Measurements from ENCODE around the gene KCNK10. TPM values are rescaled to one million over a fixed set of nuclear protein-coding genes. Genes with fewer than 3 reads are reported as not detected.
A peak's percentile ranks its signal among the peaks of the same experiment; 100 is the strongest.

The KCNK10 gene
- polyA plus RNA-seq, 4 donors, result 1.9 to 3.6 (median 2.6) TPM

- 64 to 77% (median 71%) methylated on average over 3 of the region's 3 CpGs for WGBS, 3 donors
- Histone ChIP-seq H3K27ac (ENCODE audit: low read depth in 1 of 3, low read length in 2 of 3) (no peak overlapping the region), H3K4me1 (ENCODE audit: control insufficient read depth in 3 of 3, insufficient read depth in 2 of 3, low read depth in 1 of 3, low read length in 2 of 3) (no peaks in the 10 kb centered on the region), H3K36me3 (ENCODE audit: control insufficient read depth in 3 of 3, insufficient read depth in 2 of 3, low read depth in 1 of 3, low read length in 3 of 3) (no peaks in the 10 kb centered on the region), H3K27me3 (ENCODE audit: control insufficient read depth in 3 of 3, insufficient read depth in 3 of 3, low read length in 3 of 3) (no peaks in the 10 kb centered on the region), H3K4me3 (ENCODE audit: low read depth in 1 of 3, low read length in 3 of 3) (no peak overlapping the region), H3K9me3 (ENCODE audit: control insufficient read depth in 2 of 2, insufficient read depth in 1 of 2, low read depth in 1 of 2, low read length in 1 of 2) (no peaks in the 10 kb centered on the region)
- FAIRE-seq (no peak), DNase-seq (no peak)
Measured at GRCh38 chr14:88348546-88348945, 25.5 kb upstream of the KCNK10 start.

DNA sequence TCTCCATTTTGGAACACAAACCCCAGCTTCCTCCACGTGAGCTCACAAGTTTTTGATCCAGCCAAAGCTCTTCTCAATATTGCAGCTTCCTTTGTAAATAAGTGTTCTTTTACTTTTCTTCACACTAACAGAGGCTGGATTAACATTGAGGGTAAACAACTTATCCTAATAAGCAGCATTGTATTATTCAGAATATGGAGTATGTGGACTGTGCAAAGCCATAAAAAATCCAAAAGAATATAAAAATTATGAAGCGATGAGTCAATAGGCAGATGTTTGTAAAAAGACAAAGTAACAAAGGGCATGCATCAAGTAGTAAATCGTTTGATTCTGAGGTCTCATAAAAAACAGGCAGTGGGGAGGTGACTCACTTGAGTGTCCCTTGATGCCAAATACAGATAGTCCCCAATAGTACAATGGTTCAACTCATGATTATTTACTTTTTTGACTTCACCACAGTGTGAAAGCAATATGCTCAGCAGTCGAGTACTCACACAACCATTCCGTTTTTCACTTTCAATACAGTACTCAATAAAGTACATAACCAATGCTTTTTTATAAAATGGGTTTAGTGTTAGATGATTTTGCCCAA, 23.1 kb upstream of the KCNK10 start:
- no peaks in the 10 kb centered on the region for H3K27me3 ChIP-seq (ENCODE audit: control insufficient read depth in 3 of 3, insufficient read depth in 3 of 3, low read length in 3 of 3)
- H3K9me3 ChIP-seq (ENCODE audit: control insufficient read depth in 2 of 2, insufficient read depth in 1 of 2, low read depth in 1 of 2, low read length in 1 of 2), result no peaks in the 10 kb centered on the region
- FAIRE-seq, result peak; percentile 5
- H3K4me1 ChIP-seq (ENCODE audit: control insufficient read depth in 3 of 3, insufficient read depth in 2 of 3, low read depth in 1 of 3, low read length in 2 of 3), result no peaks in the 10 kb centered on the region
- 12 to 47% (median 29%) methylated on average over 5 of the region's 5 CpGs for WGBS, 3 donors
- H3K27ac ChIP-seq (ENCODE audit: low read depth in 1 of 3, low read length in 2 of 3), result no peak overlapping the region
- H3K36me3 ChIP-seq (ENCODE audit: control insufficient read depth in 3 of 3, insufficient read depth in 2 of 3, low read depth in 1 of 3, low read length in 3 of 3), result no peaks in the 10 kb centered on the region
- peak; percentile 32 to 36 for DNase-seq
- H3K4me3 ChIP-seq (ENCODE audit: low read depth in 1 of 3, low read length in 3 of 3), result no peak overlapping the region

DNA sequence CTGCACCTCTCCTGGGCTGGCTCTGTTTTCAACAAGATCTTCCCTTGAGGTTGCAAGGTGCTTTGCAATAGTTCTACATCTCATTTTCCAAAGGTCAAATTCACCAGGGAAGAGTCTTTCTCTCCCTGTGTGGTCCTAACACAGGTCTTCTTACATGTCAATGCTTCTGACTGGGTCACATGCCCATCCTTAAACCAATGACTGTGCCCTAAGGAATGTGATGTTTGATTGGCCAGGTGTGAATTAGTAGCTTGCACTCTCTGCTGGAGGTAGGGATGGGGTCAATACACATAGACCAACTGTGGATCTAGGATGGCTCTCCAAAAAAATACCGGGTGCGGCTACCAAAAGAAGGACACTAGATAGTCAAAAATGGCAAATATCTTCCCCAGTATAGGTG, 19.9 kb upstream of the KCNK10 start:
- no peaks in the 10 kb centered on the region for H3K27me3 ChIP-seq (ENCODE audit: control insufficient read depth in 3 of 3, insufficient read depth in 3 of 3, low read length in 3 of 3)
- H3K4me1 ChIP-seq (ENCODE audit: control insufficient read depth in 3 of 3, insufficient read depth in 2 of 3, low read depth in 1 of 3, low read length in 2 of 3), result no peaks in the 10 kb centered on the region
- WGBS, 3 donors, result 79 to 100% (median 94%) methylated on average over 2 of the region's 2 CpGs
- DNase-seq (no peak), FAIRE-seq (no peak)
- no peaks in the 10 kb centered on the region for H3K36me3 ChIP-seq (ENCODE audit: control insufficient read depth in 3 of 3, insufficient read depth in 2 of 3, low read depth in 1 of 3, low read length in 3 of 3)
- no peaks in the 10 kb centered on the region for H3K9me3 ChIP-seq (ENCODE audit: control insufficient read depth in 2 of 2, insufficient read depth in 1 of 2, low read depth in 1 of 2, low read length in 1 of 2)
- H3K4me3 ChIP-seq (ENCODE audit: low read depth in 1 of 3, low read length in 3 of 3), result no peak overlapping the region
- H3K27ac ChIP-seq (ENCODE audit: low read depth in 1 of 3, low read length in 2 of 3), result no peak overlapping the region

DNA sequence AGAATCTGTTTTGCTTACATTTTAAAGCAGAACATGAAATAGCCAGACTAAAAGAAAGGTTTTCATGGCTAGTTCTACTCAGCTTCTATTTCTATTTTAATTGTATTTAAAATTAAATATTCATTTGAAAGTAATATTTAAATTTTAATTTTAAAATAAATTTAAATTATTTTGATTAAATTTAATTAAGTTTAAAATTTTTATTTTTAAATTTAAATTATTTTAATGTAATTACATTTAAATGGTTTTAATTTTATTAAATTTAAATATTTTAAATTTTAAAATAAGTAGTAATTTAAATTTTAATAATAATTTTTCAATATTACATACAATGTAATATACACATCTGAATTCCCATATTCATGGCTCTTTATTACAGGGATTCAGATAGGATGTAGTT, 17.3 kb upstream of the KCNK10 start:
- H3K4me1 ChIP-seq (ENCODE audit: control insufficient read depth in 3 of 3, insufficient read depth in 2 of 3, low read depth in 1 of 3, low read length in 2 of 3), result no peaks in the 10 kb centered on the region
- no peaks in the 10 kb centered on the region for H3K9me3 ChIP-seq (ENCODE audit: control insufficient read depth in 2 of 2, insufficient read depth in 1 of 2, low read depth in 1 of 2, low read length in 1 of 2)
- no peak for DNase-seq
- no peak overlapping the region for H3K27ac ChIP-seq (ENCODE audit: low read depth in 1 of 3, low read length in 2 of 3)
- FAIRE-seq, result peak; percentile 98
- no peaks in the 10 kb centered on the region for H3K36me3 ChIP-seq (ENCODE audit: control insufficient read depth in 3 of 3, insufficient read depth in 2 of 3, low read depth in 1 of 3, low read length in 3 of 3)
- H3K27me3 ChIP-seq (ENCODE audit: control insufficient read depth in 3 of 3, insufficient read depth in 3 of 3, low read length in 3 of 3), result no peaks in the 10 kb centered on the region
- H3K4me3 ChIP-seq (ENCODE audit: low read depth in 1 of 3, low read length in 3 of 3), result no peak overlapping the region

- no peak for FAIRE-seq
- no peak for DNase-seq
- peaks cover 0 to 2% of the 10 kb centered on the region in 2 donors for H3K9me3 ChIP-seq (ENCODE audit: control insufficient read depth in 2 of 2, insufficient read depth in 1 of 2, low read depth in 1 of 2, low read length in 1 of 2)
- peaks cover 0 to 11% (median 3%) of the 10 kb centered on the region in 3 donors for H3K27me3 ChIP-seq (ENCODE audit: control insufficient read depth in 3 of 3, insufficient read depth in 3 of 3, low read length in 3 of 3)
- H3K27ac ChIP-seq (ENCODE audit: low read depth in 1 of 3, low read length in 2 of 3), result no peak overlapping the region
- no peaks in the 10 kb centered on the region for H3K4me1 ChIP-seq (ENCODE audit: control insufficient read depth in 3 of 3, insufficient read depth in 2 of 3, low read depth in 1 of 3, low read length in 2 of 3)
- WGBS, 3 donors, result 88 to 91% (median 89%) methylated on average over 1 of the region's 1 CpG
- no peak overlapping the region for H3K4me3 ChIP-seq (ENCODE audit: low read depth in 1 of 3, low read length in 3 of 3)
- H3K36me3 ChIP-seq (ENCODE audit: control insufficient read depth in 3 of 3, insufficient read depth in 2 of 3, low read depth in 1 of 3, low read length in 3 of 3), result no peaks in the 10 kb centered on the region
Measured at GRCh38 chr14:88333036-88333435, 10.0 kb upstream of the KCNK10 start.

DNA sequence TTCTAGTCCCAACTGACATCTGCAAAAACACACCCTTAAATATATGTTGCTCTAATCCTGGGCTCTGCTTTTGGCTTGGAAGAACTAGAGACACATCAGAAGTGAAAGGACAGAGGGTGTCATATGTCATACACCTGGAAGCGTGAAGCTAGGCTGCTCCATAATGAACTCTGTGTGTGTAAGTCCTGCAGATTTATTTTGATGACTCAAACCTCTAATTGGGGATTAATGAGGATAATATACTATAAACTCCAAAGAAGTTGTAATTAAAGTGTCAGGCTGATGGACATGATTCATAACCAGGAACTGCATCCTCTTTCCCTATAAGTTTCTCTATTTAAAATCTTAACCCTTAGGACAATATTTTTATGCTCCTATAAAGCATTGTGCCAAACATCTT, 4.4 kb upstream of the KCNK10 start:
- WGBS, 3 donors, result 21 to 56% (median 23%) methylated on average over 1 of the region's 1 CpG

DNA sequence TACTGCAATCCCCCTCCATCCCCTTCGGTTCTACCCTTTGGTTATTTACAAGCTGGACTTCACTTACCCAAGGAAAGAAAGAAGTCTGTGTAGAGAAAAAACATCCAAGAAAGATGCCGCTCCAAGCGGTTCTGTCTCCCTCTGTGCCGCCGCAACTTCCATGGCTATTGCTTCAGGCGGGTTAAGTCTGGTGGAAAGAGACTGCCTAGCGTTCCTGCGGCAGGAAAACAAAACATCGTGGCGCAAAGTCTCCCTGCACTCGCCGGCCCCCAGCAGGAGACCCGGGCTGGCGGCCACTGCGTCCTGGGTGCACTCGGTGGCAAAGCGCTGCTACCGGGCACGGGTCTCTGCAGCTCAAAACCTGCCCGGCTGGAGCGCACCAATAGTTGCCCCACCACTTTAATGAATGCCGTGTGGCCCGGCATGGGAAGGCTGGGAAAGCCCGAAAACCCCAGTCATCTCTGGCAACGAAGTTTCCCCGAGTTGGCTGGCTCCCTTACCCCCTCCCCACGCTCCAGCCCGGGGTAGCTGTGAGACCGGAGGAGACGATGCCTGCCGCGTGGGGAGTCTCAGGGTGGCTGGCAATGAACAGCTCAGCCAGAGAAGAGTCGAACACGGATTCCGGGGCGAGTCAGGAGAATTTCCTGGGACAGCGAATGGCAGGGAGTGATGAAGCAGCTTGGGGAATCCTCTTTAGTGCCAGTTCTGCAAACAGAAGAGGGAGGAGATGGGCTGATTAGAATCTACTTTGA, 3.5 kb upstream of the KCNK10 start:
- DNase-seq, result peak in 1 of 2 donors; percentile 20
- H3K4me3 ChIP-seq (ENCODE audit: low read depth in 1 of 3, low read length in 3 of 3), result peak overlapping the region in 1 of 3 donors; percentile 3
- no peaks in the 10 kb centered on the region for H3K36me3 ChIP-seq (ENCODE audit: control insufficient read depth in 3 of 3, insufficient read depth in 2 of 3, low read depth in 1 of 3, low read length in 3 of 3)
- no peak for FAIRE-seq
- H3K27ac ChIP-seq (ENCODE audit: low read depth in 1 of 3, low read length in 2 of 3), result no peak overlapping the region
- peaks cover 0 to 13% (median 0%) of the 10 kb centered on the region in 3 donors for H3K4me1 ChIP-seq (ENCODE audit: control insufficient read depth in 3 of 3, insufficient read depth in 2 of 3, low read depth in 1 of 3, low read length in 2 of 3)
- 2 to 6% (median 3%) methylated on average over 36 to 37 of the region's 37 CpGs for WGBS, 3 donors
- H3K9me3 ChIP-seq (ENCODE audit: control insufficient read depth in 2 of 2, insufficient read depth in 1 of 2, low read depth in 1 of 2, low read length in 1 of 2), result peaks cover 0 to 3% of the 10 kb centered on the region in 2 donors
- H3K27me3 ChIP-seq (ENCODE audit: control insufficient read depth in 3 of 3, insufficient read depth in 3 of 3, low read length in 3 of 3), result peaks cover 9 to 62% (median 47%) of the 10 kb centered on the region in 3 donors

More for the DNA sequence above, 4.4 kb upstream of the KCNK10 start:
- H3K27ac ChIP-seq (ENCODE audit: low read depth in 1 of 3, low read length in 2 of 3), result no peak overlapping the region
- peaks cover 0 to 3% of the 10 kb centered on the region in 2 donors for H3K9me3 ChIP-seq (ENCODE audit: control insufficient read depth in 2 of 2, insufficient read depth in 1 of 2, low read depth in 1 of 2, low read length in 1 of 2)
- H3K36me3 ChIP-seq (ENCODE audit: control insufficient read depth in 3 of 3, insufficient read depth in 2 of 3, low read depth in 1 of 3, low read length in 3 of 3), result no peaks in the 10 kb centered on the region
- DNase-seq (peak in 1 of 2 donors; percentile 2), FAIRE-seq (no peak)
- H3K27me3 ChIP-seq (ENCODE audit: control insufficient read depth in 3 of 3, insufficient read depth in 3 of 3, low read length in 3 of 3), result peaks cover 6 to 54% (median 38%) of the 10 kb centered on the region in 3 donors
- H3K4me1 ChIP-seq (ENCODE audit: control insufficient read depth in 3 of 3, insufficient read depth in 2 of 3, low read depth in 1 of 3, low read length in 2 of 3), result peaks cover 0 to 11% (median 0%) of the 10 kb centered on the region in 3 donors
- no peak overlapping the region for H3K4me3 ChIP-seq (ENCODE audit: low read depth in 1 of 3, low read length in 3 of 3)

GRCh38 chr14:88325883-88326282, 2.8 kb upstream of the KCNK10 start:
- Histone ChIP-seq H3K9me3 (ENCODE audit: control insufficient read depth in 2 of 2, insufficient read depth in 1 of 2, low read depth in 1 of 2, low read length in 1 of 2) (peaks cover 0 to 3% of the 10 kb centered on the region in 2 donors), H3K4me1 (ENCODE audit: control insufficient read depth in 3 of 3, insufficient read depth in 2 of 3, low read depth in 1 of 3, low read length in 2 of 3) (peaks cover 0 to 13% (median 0%) of the 10 kb centered on the region in 3 donors), H3K36me3 (ENCODE audit: control insufficient read depth in 3 of 3, insufficient read depth in 2 of 3, low read depth in 1 of 3, low read length in 3 of 3) (no peaks in the 10 kb centered on the region), H3K27ac (ENCODE audit: low read depth in 1 of 3, low read length in 2 of 3) (no peak overlapping the region), H3K4me3 (ENCODE audit: low read depth in 1 of 3, low read length in 3 of 3) (no peak overlapping the region), H3K27me3 (ENCODE audit: control insufficient read depth in 3 of 3, insufficient read depth in 3 of 3, low read length in 3 of 3) (peaks cover 9 to 66% (median 47%) of the 10 kb centered on the region in 3 donors)
- FAIRE-seq, result no peak
- DNase-seq, result no peak
- WGBS, 3 donors, result 6 to 27% (median 11%) methylated on average over 5 of the region's 5 CpGs
